GM06990 (cell line): Measurements from ENCODE around the gene ARHGEF9.

ENCODE experiments used
- DNase-seq: peaks from one replicate; pipeline ENCODE4 v3.0.0-alpha.2; 2011; ENCODE audit not compliant: insufficient read length; ENCODE audit errors: extremely low read depth
- H3K27me3 ChIP-seq: replicated peaks from 2 replicates; pipeline ENCODE4 v1.6.0; 2011; ENCODE audit warnings: low read length; ENCODE audit not compliant: control insufficient read depth, insufficient read depth
- H3K36me3 ChIP-seq: 2 replicates; pipeline ENCODE4 v1.5.1; 2011; ENCODE audit warnings: low read length; ENCODE audit not compliant: control insufficient read depth, insufficient read depth
- H3K4me3 ChIP-seq: replicated peaks from 2 replicates; pipeline ENCODE4 v1.5.1; 2011; ENCODE audit warnings: low read depth, mild to moderate bottlenecking, control low read depth, low read length
- CTCF ChIP-seq: IDR thresholded peaks from 2 replicates; pipeline ENCODE4 v1.5.1; 2011; ENCODE audit warnings: low read length, control low read depth, mild to moderate bottlenecking, inconsistent platforms; ENCODE audit not compliant: insufficient read depth, poor library complexity, severe bottlenecking

Gene ARHGEF9

GRCh38 chrX:63680423-63680822 is 104.6 kb downstream of the ARHGEF9 start:
- no peak for DNase-seq
- Histone ChIP-seq H3K36me3 (peaks cover 2% of the 10 kb centered on the region), H3K27me3 (no peaks in the 10 kb centered on the region), H3K4me3 (no peak overlapping the region)
- no peak for TF ChIP-seq CTCF

- Histone ChIP-seq H3K36me3 (peaks cover 2% of the 10 kb centered on the region), H3K27me3 (no peaks in the 10 kb centered on the region), H3K4me3 (no peak overlapping the region)
- TF ChIP-seq CTCF, result no peak
- DNase-seq, result no peak
These were observed 105.6 kb downstream of the ARHGEF9 start for GRCh38 chrX:63679432-63679831.

GRCh38 chrX:63675716-63676115 is 109.3 kb downstream of the ARHGEF9 start:
- no peak for TF ChIP-seq CTCF
- Histone ChIP-seq H3K4me3 (no peak overlapping the region), H3K36me3 (peaks cover 2% of the 10 kb centered on the region), H3K27me3 (no peaks in the 10 kb centered on the region)
- DNase-seq, result no peak

GRCh38 chrX:63673896-63674295 is 111.1 kb downstream of the ARHGEF9 start:
- TF ChIP-seq CTCF, result no peak
- no peak overlapping the region for H3K4me3 ChIP-seq
- H3K27me3 ChIP-seq, result no peaks in the 10 kb centered on the region
- H3K36me3 ChIP-seq, result peaks cover 2% of the 10 kb centered on the region
- no peak for DNase-seq

GRCh38 chrX:63664741-63665140 is 120.3 kb downstream of the ARHGEF9 start:
- Histone ChIP-seq H3K4me3 (no peak overlapping the region), H3K36me3 (no peaks in the 10 kb centered on the region; the same call in 1 of the 2 replicates), H3K27me3 (no peaks in the 10 kb centered on the region)
- no peak for DNase-seq
- no peak for TF ChIP-seq CTCF

GRCh38 chrX:63664083-63664482 is 120.9 kb downstream of the ARHGEF9 start:
- DNase-seq, result no peak
- no peaks in the 10 kb centered on the region for H3K27me3 ChIP-seq
- TF ChIP-seq CTCF, result no peak
- H3K4me3 ChIP-seq, result no peak overlapping the region
- no peaks in the 10 kb centered on the region; the same call in 1 of the 2 replicates for H3K36me3 ChIP-seq
